Gastroesophageal sphincter (tissue), 3 donors: ENCODE results near the gene MRPL3.

Experiments used
- EP300 ChIP-seq: sonication (generic); formaldehyde crosslinking; IDR thresholded peaks from one replicate; pipeline ENCODE4 v1.6.1; 2017; ENCODE audit warnings: antibody characterized with exemption, mild to moderate bottlenecking
- POLR2A ChIP-seq, 2 donors: fragments of 450-650 bp; IDR thresholded peaks; one replicate each; pipeline ENCODE4 v1.6.1; 2017; ENCODE audit warnings: antibody characterized with exemption in 2 of 2, mild to moderate bottlenecking in 2 of 2, moderate library complexity in 1 of 2
- POLR2AphosphoS5 ChIP-seq: sonication (generic); formaldehyde crosslinking; IDR thresholded peaks from one replicate; pipeline ENCODE4 v1.6.1; 2017; ENCODE audit warnings: antibody characterized with exemption
- TF ChIP-seq, protein P1 (sequence below), 4 experiments: fragments of 200-600 bp in 2 of 4; fragments of 450-650 bp in 2 of 4; sonication (generic) in 1 of 4; IDR thresholded peaks; one replicate each; pipeline ENCODE4 v1.5.1; 2017 to 2019; ENCODE audit warnings: antibody characterized with exemption in 4 of 4, mild to moderate bottlenecking in 2 of 4, moderate library complexity in 2 of 4

DNA sequence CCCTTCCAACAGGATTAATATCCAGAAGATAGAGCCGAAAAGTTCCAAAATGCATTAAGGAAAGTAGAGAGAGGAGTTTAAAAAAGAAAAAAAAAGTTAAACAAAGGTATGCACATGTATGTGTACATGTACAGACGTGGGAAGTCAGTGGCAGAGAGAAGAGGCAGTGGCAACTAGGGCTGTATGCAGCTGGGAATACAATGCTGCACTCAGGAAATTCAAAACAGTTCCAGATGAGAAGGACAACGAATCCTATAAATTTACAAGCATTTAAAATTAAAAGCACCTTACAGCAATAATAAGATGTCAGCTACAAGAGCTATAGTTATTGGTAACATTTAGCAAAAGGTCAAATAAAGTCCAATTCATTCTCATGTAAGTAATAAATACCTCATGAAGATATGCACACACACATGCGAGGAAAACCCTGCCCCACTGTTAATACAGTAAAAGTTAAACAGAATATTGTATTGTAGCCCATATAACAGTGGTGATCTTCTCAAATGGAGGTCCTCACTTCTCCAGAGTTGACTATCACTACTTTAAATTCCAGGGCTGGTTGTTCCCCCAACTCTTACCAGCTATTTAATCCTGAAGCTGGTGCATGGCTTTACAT is 18.2 kb downstream of the MRPL3 start:
- TF ChIP-seq, protein P1, sequence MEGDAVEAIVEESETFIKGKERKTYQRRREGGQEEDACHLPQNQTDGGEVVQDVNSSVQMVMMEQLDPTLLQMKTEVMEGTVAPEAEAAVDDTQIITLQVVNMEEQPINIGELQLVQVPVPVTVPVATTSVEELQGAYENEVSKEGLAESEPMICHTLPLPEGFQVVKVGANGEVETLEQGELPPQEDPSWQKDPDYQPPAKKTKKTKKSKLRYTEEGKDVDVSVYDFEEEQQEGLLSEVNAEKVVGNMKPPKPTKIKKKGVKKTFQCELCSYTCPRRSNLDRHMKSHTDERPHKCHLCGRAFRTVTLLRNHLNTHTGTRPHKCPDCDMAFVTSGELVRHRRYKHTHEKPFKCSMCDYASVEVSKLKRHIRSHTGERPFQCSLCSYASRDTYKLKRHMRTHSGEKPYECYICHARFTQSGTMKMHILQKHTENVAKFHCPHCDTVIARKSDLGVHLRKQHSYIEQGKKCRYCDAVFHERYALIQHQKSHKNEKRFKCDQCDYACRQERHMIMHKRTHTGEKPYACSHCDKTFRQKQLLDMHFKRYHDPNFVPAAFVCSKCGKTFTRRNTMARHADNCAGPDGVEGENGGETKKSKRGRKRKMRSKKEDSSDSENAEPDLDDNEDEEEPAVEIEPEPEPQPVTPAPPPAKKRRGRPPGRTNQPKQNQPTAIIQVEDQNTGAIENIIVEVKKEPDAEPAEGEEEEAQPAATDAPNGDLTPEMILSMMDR (IDR thresholded peaks at IDR 0.05), result no peak
- TF ChIP-seq EP300 (no peak), POLR2A (IDR thresholded peaks at IDR 0.05) (no peak), POLR2AphosphoS5 (no peak)
